ENCODE data around the gene FCRL1. TPM values are rescaled to one million over a fixed set of nuclear protein-coding genes. Genes with fewer than 3 reads are reported as not detected.

FCRL1 gene
- total RNA-seq, 6 experiments from 2014 or later, result not detected

DNA sequence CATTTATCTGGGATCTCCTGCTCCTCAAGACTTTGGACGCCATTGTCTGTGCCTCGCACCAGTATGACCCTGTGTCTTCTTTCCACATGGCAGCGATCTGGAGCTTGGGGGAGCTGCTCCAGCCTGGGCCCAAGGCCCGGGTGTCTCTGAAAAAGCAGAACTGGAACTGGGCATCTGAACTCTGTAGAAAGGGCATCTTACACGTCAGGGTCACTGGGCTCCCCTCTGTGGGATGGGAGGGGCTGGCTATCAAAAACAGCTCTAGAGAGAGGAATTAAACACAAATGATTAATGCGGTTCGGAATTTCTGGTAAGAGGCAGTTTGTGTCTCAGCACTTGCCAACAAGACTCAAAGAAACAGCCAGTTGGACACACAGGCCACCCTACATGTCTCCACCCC is 16.1 kb downstream of the FCRL1 start:
- Mint-ChIP-seq H3K36me3 (ENCODE audit: low read depth) (no peaks in the 10 kb centered on the region), H3K9me3 (peaks cover 6% of the 10 kb centered on the region; the same call in 1 of the 2 replicates), H3K4me3 (no peak overlapping the region), H3K27ac (no peak overlapping the region), H3K27me3 (ENCODE audit: insufficient read depth) (peaks cover 5% of the 10 kb centered on the region; the same call in 1 of the 2 replicates), H3K4me1 (ENCODE audit: low read depth) (no peaks in the 10 kb centered on the region)
- no peak for DNase-seq
- TF ChIP-seq, protein P1, sequence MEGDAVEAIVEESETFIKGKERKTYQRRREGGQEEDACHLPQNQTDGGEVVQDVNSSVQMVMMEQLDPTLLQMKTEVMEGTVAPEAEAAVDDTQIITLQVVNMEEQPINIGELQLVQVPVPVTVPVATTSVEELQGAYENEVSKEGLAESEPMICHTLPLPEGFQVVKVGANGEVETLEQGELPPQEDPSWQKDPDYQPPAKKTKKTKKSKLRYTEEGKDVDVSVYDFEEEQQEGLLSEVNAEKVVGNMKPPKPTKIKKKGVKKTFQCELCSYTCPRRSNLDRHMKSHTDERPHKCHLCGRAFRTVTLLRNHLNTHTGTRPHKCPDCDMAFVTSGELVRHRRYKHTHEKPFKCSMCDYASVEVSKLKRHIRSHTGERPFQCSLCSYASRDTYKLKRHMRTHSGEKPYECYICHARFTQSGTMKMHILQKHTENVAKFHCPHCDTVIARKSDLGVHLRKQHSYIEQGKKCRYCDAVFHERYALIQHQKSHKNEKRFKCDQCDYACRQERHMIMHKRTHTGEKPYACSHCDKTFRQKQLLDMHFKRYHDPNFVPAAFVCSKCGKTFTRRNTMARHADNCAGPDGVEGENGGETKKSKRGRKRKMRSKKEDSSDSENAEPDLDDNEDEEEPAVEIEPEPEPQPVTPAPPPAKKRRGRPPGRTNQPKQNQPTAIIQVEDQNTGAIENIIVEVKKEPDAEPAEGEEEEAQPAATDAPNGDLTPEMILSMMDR (IDR thresholded peaks at IDR 0.05), result no peak

DNA sequence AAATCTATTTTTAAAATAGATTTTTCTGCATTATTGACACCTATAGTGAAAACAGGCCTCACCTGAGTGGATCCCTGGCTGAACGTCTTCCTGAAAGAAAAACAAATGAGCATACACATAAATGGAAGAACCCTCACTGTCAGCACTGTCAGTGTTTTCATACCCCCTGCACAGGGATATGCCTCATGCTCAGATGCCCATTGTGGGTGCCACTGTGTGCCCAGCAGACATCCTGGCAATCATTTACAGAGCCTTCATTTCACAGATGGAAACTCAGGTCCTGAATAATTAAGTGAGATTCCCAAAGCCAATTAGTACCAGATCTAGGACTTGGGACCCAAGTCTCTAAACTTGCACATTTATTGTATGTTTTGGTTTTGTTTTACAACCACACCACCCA is 19.9 kb downstream of the FCRL1 start:
- H3K9me3 Mint-ChIP-seq, result no peaks in the 10 kb centered on the region
- no peak for DNase-seq
- H3K27ac Mint-ChIP-seq, result no peak overlapping the region
- no peaks in the 10 kb centered on the region for H3K4me1 Mint-ChIP-seq (ENCODE audit: low read depth)
- H3K27me3 Mint-ChIP-seq (ENCODE audit: insufficient read depth), result peaks cover 5% of the 10 kb centered on the region; the same call in 1 of the 2 replicates
- no peak overlapping the region for H3K4me3 Mint-ChIP-seq
- TF ChIP-seq, protein P1 (IDR thresholded peaks at IDR 0.05), result no peak
- no peaks in the 10 kb centered on the region for H3K36me3 Mint-ChIP-seq (ENCODE audit: low read depth)

DNA sequence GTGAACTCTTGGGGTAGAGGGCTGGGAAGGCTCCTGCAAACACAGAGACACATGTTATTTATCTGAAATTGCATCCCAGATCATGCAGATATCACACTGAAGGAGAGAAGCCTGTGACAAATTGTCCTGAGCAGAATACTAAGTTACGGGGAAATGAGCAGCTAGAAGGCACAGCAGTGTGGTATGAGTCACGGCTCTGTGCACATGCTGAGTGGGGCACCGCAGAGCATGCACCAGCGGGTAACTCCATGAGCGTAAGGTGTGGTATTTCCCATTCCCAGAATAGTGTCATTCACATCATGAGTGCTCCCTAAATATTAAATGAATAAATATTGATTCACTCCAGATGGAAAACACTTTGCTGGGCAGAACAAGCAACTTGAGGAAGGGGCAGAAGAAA is 21.7 kb downstream of the FCRL1 start:
- TF ChIP-seq, protein P1 (IDR thresholded peaks at IDR 0.05), result no peak
- H3K27me3 Mint-ChIP-seq (ENCODE audit: insufficient read depth), result peaks cover 3% of the 10 kb centered on the region; the same call in 1 of the 2 replicates
- no peaks in the 10 kb centered on the region for H3K36me3 Mint-ChIP-seq (ENCODE audit: low read depth)
- no peaks in the 10 kb centered on the region for H3K4me1 Mint-ChIP-seq (ENCODE audit: low read depth)
- no peak for DNase-seq
- H3K4me3 Mint-ChIP-seq, result no peak overlapping the region
- no peaks in the 10 kb centered on the region for H3K9me3 Mint-ChIP-seq
- no peak overlapping the region for H3K27ac Mint-ChIP-seq

DNA sequence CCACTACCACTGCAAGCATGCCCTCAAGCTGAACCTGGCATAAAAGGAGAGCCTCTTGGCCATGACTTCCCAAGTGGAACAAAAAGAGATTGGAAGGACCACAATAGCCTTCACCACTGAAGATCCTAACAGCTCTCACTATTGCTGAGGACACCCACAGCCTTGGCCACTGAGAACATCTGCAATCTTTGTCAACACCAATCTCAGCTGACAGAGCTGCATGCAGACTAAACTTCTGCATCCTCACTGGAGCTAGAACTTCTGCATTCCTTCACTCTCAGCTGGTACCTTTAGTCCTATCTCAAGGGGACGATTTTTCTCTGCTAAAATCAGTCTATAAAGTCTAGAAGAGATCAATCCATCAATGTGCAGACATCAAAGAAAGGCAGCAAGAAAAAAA is 34.7 kb downstream of the FCRL1 start:
- H3K4me1 Mint-ChIP-seq (ENCODE audit: low read depth), result no peaks in the 10 kb centered on the region
- no peak overlapping the region for H3K4me3 Mint-ChIP-seq
- no peaks in the 10 kb centered on the region for H3K36me3 Mint-ChIP-seq (ENCODE audit: low read depth)
- TF ChIP-seq, protein P1 (IDR thresholded peaks at IDR 0.05), result no peak
- H3K27ac Mint-ChIP-seq, result no peak overlapping the region
- H3K9me3 Mint-ChIP-seq, result peaks cover 55% of the 10 kb centered on the region
- DNase-seq, result no peak
- H3K27me3 Mint-ChIP-seq (ENCODE audit: insufficient read depth), result peaks cover 2% of the 10 kb centered on the region

DNA sequence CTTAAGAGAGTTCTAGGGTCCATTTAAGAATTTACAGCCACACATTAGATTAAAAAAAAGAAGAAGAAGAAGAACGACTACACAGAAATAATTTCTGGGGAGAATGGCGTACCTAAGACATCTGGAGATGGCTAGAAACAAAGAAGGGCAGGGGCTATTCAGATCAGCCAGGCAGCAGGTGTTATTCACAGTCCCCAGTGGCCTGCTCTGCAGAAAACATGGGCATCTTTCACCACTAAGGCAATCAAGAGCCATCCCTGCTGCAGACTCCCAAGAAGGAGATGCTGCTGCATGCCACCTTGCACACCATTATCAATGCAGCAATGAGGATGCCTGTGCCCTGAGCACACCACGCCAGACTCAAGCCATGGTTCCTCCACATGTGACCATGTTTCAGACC is 35.1 kb downstream of the FCRL1 start:
- DNase-seq, result no peak
- no peaks in the 10 kb centered on the region for H3K4me1 Mint-ChIP-seq (ENCODE audit: low read depth)
- TF ChIP-seq, protein P1 (IDR thresholded peaks at IDR 0.05), result no peak
- H3K36me3 Mint-ChIP-seq (ENCODE audit: low read depth), result no peaks in the 10 kb centered on the region
- H3K9me3 Mint-ChIP-seq, result peaks cover 54% of the 10 kb centered on the region
- H3K27me3 Mint-ChIP-seq (ENCODE audit: insufficient read depth), result peaks cover 2% of the 10 kb centered on the region
- no peak overlapping the region for H3K27ac Mint-ChIP-seq
- no peak overlapping the region for H3K4me3 Mint-ChIP-seq

DNA sequence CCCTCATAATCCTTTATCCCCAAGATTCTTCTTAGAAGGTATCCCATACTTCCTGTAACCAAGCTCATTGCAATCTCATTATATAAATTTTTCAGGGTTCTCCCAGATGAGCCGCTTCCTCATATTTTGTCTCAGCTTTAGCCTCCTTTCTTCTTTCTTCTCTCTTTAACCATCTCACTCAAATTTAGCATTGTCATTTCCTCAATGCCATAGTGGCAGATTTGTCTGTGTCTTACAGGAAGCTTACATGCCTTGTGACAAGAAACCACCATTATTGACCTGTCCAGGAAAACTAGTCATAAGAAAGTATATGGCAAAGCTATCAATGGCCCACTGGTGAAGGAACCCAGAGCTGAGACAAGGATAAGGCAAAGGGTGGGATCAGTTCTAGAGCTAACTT is 37.0 kb downstream of the FCRL1 start:
- H3K27me3 Mint-ChIP-seq (ENCODE audit: insufficient read depth), result peaks cover 2% of the 10 kb centered on the region
- no peak for DNase-seq

More for the DNA sequence above, 37.0 kb downstream of the FCRL1 start:
- TF ChIP-seq, protein P1 (IDR thresholded peaks at IDR 0.05), result no peak
- Mint-ChIP-seq H3K4me3 (no peak overlapping the region), H3K27ac (no peak overlapping the region), H3K4me1 (ENCODE audit: low read depth) (no peaks in the 10 kb centered on the region), H3K36me3 (ENCODE audit: low read depth) (no peaks in the 10 kb centered on the region), H3K9me3 (peaks cover 46% of the 10 kb centered on the region)
